DMS 273 treated with DMSO at 0.1 percent for 48 hours (cell line): ENCODE data around the gene ATF7IP.
"Not testable (repeated sequence)": the region's sequence is repeated elsewhere in the genome, so short reads cannot be mapped to it uniquely, and the experiment has no call there.

Experiments used
- DNase-seq: peaks from one replicate; lab custom pipeline; 2025; lab: John Stamatoyannopoulos, UW

The ATF7IP gene, protein sequence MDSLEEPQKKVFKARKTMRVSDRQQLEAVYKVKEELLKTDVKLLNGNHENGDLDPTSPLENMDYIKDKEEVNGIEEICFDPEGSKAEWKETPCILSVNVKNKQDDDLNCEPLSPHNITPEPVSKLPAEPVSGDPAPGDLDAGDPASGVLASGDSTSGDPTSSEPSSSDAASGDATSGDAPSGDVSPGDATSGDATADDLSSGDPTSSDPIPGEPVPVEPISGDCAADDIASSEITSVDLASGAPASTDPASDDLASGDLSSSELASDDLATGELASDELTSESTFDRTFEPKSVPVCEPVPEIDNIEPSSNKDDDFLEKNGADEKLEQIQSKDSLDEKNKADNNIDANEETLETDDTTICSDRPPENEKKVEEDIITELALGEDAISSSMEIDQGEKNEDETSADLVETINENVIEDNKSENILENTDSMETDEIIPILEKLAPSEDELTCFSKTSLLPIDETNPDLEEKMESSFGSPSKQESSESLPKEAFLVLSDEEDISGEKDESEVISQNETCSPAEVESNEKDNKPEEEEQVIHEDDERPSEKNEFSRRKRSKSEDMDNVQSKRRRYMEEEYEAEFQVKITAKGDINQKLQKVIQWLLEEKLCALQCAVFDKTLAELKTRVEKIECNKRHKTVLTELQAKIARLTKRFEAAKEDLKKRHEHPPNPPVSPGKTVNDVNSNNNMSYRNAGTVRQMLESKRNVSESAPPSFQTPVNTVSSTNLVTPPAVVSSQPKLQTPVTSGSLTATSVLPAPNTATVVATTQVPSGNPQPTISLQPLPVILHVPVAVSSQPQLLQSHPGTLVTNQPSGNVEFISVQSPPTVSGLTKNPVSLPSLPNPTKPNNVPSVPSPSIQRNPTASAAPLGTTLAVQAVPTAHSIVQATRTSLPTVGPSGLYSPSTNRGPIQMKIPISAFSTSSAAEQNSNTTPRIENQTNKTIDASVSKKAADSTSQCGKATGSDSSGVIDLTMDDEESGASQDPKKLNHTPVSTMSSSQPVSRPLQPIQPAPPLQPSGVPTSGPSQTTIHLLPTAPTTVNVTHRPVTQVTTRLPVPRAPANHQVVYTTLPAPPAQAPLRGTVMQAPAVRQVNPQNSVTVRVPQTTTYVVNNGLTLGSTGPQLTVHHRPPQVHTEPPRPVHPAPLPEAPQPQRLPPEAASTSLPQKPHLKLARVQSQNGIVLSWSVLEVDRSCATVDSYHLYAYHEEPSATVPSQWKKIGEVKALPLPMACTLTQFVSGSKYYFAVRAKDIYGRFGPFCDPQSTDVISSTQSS

DNA sequence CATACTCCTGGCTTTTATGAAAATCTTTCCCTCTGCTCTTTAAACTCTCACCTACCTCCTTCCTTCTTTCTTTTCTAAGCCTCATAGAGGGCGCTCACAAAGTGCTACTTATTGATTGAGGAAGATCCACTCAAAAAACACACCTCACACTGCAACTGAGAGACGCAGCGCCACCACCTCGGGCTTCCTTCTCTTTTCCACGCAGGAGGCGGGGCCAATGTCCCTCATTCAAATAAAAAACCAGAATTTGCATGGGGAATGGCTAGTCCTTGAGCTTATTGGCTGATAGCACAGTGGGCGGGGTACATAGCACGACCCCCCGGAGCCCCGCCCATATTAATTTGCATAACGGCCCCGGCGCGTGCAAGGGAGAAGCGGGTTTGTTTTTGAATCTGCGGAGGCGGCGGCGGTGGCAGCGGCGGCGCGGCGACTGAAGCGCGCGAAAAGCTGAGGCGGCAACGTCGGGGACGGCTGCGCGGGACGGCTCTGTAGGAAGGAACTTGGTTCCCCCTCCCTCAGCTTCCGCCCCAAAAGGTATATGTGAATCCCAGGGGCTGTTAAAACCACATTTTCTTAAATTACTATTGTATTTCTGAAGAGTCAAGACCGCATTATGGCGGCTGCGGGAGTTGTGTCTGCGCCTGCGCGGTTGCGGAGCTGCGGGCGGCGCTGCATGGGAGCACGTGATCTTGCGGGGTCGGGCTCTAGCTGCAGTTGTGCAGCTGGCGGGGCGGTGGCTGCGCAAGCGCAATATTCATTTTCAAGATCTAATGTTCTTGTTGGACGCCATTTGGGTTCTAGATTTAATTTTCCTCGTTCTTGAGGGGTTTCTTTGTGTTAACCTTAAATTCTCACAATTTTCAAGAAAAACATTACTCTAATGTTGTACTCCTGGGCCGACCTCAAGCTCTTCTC lies at the start of gene ATF7IP:
Gene ATF7IP, plus strand, starts transcription at position 389 of the 915 bp plus-strand sequence. CDS start 58,234 bp downstream, outside the sequence.
- peak; percentile 94 for DNase-seq

DNA sequence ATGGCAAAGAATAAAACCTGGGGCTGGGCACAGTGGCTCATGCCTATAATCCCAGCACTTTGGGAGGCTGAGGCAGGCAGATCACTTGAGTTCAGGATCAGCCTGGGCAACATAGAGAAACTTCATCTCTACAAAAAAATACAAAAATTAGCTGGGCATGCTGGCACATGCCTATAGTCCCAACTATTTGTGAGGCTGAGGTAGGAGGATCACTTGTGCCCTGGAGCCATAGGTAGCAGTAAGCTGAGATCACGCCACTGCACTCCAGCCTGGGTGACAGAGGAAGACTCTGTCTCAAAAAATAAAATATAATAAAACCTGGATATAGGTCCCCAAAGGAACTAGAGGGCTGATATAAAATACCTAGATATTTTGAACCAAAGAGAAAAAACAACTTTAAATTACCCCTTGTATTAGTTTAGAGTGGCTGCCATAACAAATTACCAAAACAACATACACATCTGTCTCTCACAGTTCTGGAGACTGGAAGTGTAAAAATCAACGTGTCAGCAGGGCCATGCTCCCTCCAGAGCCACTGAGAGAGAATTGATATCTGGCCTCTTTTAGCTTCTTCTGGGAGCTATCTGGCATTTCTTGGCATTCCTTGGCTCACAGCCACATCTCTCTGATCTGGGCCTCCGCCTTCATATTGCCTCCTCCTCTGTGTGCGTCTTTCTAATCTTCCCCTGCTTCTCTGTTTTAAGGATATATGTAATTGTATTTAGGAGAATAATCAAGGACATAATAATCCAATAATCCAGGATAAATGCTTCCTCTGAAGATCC lies 47.9 kb upstream of the ATF7IP start:
- DNase-seq: no peak

DNA sequence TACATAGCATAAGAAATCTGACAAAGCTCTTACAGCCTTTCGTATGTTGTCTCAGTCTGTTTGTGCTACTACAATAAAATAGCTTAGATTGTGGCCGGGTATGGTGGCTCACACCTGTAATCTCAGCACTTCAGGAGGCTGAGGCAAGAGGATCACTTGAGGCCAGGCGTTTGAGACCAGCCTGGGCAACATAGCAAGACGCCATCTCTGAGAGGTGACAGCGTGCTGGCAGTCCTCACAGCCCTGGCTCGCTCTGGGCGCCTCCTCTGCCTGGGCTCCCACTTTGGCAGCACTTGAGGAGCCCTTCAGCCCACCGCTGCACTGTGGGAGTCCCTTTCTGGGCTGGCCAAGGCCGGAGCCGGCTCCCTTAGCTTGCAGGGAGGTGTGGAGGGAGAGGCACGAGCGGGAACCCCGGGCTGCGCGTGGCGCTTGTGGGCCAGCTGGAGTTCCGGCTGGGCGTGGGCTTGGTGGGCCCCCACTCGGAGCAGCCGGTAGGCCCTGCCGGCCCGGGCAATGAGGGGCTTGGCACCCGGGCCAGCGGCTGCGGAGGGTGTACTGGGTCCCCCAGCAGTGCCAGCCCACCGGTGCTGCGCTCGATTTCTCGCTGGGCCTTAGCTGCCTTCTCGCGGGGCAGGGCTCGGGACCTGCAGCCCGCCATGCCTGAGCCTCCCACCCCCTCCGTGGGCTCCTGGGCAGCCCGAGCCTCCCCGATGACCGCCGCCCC lies 45.6 kb upstream of the ATF7IP start:
- DNase-seq: not testable (repeated sequence)

DNA sequence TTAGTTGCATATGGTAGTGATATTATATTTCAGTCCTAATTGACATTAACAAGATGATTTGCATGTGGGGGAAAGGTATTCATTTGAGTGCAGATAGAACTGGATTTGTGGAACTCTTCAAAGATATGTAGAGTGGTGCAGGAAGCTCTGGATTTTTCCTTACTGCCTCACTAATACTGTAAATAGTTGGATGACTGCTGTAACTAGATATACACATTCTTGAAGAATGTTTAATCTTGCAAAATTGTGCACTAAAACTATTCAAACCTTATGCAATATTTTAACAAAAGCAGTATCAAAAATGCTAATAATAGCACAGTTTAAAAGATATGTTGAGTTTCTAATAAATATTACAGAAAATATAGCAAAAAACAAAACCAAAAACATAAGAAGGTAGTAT lies 43.1 kb upstream of the ATF7IP start:
- no peak for DNase-seq

DNA sequence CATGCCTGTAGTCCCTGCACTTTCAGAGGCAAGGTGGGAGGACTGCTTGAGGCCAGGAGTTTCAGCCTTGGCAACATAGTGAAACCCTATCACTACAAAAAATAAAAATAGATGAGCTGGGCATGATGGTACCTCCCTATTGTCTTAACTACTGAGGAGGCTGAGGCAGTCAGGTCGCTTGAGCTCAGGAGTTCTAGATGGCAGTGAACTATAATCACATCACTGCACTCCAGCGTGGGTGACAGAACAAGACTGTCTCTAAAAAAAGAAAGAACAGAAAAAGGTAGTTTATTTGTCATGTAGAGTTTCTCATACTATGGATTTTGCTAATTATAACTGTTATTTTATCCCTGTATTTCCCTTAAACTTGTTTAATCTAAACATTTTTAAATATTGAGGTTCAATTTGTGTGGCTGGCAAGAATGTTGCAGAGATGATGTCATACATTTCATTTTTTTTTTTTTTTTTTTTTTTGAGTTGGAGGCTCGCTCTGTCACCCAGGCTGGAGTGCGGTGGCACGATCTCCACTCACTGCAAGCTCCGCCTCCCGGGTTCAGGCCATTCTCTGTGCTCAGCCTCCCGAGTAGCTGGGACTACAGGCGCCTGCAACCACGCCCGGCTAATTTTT lies 39.7 kb upstream of the ATF7IP start:
- no peak for DNase-seq

DNA sequence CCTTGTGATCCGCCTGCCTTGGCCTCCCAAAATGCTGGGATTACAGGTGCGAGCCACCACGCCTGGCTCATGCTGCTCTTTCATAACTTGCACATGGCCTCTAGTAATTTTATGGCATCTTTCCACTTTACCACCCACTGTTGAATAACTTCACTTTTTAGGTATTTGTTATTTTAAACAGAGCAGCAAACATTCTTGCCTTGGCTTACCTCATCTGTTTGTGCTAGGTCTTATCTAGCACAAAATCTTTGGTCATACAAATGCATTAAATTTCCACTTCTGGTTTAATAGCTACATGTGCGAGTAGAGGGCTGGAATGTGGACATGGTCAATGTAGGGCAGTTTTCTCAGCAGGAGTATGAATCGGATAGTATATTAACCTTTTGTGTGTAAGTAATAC lies 38.8 kb upstream of the ATF7IP start:
- DNase-seq: no peak

DNA sequence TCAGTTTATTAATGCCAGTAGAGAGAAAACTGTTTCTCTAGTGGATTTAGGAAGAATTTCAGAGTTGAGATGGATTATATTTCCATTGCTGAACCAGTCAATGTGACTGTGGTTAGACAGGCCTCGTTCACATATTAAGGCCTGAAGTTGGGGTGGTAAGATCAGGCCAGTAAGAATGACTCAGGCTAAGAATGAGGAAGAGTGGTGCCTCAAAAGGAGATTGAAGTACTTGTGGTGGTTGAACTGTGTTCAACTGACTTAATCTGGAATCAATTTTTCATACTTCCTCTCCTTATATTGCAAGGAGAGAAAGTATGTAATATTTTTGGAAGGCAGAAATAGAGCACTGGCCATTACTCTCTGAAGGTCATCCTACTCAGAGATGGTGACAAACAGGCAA lies 37.8 kb upstream of the ATF7IP start:
- DNase-seq: no peak

DNA sequence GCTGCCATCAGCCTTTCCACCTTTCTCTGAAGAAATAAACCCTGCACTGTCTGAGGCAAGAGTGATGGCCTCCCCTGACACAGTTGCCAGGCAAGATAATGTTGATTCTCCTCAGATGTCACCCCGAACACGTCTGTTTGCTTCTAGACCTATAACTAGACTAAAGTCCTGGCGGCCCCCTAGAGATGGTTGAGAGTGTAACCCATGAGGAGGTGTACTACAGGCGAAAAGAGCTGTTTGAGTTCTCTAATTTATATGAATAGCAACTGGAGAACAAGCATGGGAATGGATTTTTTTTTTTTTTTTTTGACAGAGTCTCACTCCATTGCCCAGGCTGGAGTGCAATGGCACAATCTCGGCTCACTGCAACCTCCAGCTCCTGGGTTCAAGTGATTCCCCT lies 33.0 kb upstream of the ATF7IP start:
- no peak for DNase-seq

DNA sequence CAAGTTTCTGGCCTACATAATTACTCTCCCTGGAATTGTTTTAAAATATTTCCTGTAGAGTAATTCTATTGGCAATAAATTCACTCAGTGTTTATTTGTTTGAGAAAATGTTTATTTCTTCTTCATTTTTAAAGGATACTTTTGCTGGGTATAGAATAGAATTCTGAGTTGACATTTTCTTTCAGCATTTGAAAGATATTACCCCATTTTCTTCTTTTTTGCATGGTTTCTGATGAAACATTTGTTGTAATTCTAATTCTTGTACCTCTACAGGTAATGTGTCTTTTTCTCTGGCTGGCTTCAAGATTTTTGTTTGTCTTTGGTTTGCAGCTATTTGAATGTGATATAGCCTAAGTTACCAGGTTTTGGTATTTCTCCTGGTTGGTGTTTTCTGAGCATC lies 25.1 kb upstream of the ATF7IP start:
- DNase-seq: no peak

DNA sequence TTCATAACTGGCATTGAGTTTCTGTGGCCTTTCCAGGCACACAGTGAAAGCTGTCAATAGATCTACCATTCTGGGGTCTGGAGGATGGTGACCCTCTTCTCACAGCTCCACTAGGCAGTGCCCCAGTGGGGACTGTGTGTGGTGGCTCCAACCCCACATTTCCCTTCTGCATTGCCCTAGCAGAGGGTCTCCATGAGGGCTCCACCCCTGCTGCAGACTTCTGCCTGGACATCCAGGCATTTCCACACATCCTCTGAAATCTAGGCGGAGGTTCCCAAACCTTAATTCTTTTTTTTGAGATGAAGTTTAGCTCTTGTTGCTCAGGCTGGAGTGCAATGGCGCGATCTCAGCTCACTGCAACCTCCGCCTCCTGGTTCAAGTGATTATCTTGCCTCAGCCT lies 14.0 kb upstream of the ATF7IP start:
- not testable (repeated sequence) for DNase-seq

DNA sequence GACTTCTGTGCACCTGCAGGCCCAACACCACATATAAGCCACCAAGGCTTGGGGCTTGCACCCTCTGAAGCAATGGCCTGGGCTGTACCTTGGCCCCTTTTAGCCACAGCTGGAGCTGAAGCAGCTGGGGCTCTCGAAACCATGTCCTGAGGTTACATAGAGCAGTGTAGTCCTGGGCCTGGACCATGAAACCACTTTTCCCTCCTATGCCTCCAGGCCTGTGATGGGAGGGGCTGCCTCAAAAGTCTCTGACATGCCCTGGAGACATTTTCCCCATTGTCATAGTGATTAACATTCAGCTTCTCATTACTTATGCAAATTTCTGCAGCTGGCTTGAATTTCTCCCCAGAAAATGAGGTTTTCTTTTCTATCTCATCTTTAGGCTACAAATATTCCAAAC lies 13.4 kb upstream of the ATF7IP start:
- not testable (repeated sequence) for DNase-seq

DNA sequence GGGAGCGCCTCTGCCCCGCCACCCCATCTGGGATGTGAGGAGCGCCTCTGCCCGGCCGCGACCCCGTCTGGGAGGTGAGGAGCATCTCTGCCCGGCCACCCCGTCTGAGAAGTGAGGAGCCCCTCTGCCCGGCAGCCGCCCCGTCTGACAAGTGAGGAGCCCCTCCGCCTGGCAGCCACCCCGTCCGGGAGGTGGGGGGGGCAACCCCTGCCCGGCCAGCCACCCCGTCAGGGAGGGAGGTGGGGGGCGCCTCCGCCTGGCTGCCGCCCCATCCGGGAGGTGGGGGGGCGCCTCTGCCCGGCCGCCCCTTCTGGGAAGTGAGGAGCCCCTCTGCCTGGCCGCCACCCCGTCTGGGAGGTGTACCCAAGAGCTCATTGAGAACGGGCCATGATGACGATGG lies 10.8 kb upstream of the ATF7IP start:
- not testable (repeated sequence) for DNase-seq

DNA sequence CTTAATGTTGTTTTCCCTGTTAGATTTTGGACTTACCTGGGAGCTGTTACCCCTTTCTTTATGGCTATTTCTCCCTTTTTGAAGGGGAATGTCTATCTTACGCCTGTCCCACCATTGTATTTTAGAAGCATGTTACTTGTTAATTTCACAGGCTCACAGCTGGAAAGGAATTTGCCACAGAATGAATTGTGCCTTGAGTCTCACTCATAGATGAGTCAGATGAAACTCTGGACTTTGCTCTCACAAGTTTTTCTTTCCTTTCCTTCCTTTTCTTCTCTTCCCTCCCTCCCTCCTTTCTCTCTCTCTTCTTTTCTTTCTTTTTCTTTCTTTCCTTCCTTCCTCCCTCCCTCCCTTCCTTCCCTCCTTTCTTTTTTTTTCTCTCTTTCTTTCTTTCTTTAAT lies 9.3 kb upstream of the ATF7IP start:
- no peak for DNase-seq

DNA sequence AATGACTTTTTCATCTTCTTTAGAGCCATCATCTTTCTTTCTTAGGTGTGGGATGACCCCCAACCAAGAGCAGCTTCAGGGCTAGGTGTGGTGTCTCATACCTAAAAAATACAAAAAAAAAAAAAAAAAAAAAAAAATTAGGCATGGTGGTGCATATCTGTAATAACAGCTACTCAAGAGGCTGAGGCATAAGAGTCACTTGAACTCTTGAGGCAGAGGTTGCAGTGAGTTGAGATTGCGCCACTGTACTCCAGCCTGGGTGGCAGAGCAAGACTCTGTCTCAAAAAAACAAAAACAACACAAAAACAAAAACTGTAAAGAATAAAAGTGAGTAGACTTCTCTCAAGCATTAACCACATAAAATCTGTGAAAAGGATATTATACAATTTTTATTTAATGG lies 8.0 kb upstream of the ATF7IP start:
- no peak for DNase-seq

DNA sequence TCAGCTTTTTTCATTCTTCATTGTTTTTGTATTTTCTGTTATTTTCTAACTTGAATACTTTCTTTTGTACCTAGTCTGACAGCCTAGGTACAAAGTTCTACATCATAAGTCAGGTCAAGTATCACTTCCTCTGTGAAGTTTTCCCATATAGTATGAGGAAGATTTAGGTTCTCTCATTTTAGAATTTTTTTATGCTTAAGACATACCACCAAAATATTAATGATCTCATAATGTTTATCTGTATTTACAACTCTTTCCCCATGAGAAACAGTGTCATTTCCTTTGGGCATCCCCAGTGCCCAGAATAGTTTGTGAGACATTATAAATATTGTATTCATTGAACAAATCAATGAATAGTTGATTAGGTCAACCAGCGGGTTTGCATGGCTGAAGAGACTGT lies 3.1 kb upstream of the ATF7IP start:
- no peak for DNase-seq

DNA sequence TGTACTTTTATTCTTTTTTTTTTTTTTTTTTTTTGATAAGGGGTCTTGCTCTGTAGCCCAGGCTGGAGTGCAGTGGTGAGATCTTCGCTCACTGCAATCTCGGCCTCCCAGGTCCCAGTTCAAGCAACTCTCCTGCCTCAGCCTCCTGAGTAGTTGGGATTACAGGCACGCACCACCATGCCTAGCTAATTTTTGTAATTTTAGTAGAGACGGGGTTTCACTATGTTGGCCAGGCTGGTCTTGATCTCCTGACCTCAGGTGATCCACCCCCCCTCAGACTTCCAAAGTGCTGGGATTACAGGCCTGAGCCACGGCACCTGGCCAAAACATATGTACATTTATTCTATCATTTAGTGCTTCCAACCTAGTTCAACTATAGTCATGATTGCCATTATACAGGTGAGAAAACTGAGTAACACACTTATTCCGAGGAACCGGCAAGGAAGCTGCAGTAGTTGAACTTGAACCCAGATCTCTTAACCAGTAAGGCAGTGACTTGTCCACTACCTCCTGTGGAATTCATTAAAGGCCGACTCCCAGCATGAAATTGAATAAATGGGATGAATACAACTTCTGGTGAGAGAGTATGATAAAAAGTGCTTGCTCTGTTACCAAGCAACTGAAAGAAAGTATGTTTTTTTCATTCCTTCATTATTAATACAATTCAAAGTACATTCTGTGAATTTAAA lies 755 bp upstream of the ATF7IP start:
- no peak for DNase-seq

DNA sequence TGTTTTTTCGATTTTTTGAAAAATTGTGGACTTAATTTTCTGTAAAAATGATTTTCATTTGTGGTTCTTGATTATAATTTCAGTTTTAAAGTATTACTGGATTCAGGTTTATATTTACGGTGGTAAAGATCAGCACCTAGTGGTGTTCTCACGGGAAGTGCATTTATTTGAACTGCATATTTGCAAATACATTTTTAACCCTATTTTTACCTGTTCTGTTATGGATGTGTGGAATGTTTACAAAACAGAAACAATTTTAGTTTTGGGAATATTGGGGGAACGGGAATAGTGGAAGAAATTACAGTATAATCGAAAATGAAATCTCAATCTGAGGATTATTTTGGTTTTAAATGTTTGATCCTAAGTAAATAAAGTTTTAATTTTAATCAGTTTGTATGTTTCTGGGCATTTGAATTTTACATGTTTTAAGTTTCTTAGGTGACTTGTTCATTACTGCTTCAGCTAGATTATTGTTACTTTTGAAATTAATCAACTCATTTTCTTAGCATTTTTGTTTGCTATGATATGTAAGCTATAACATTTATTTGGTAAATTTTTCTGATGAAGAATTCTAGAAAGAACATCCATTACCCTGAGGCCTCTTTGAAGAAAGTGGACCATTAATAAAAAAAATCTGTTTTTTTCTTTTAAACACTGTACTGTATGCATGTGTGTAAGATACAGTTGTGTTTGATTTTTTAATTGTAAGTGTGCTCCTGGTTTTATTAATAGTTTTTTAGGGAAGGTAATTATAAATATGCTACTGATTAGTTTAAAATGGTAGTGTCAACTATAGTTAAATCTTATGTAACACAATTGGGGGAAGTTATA lies 942 bp downstream of the ATF7IP start:
- no peak for DNase-seq
